Measurements from ENCODE around the gene ABCG2. TPM values are rescaled to one million over a fixed set of nuclear protein-coding genes. Genes with fewer than 3 reads are reported as not detected.

ABCG2 gene
- total RNA-seq, 2 experiments from 2014 or later = 0.75 to 0.81 TPM

DNA sequence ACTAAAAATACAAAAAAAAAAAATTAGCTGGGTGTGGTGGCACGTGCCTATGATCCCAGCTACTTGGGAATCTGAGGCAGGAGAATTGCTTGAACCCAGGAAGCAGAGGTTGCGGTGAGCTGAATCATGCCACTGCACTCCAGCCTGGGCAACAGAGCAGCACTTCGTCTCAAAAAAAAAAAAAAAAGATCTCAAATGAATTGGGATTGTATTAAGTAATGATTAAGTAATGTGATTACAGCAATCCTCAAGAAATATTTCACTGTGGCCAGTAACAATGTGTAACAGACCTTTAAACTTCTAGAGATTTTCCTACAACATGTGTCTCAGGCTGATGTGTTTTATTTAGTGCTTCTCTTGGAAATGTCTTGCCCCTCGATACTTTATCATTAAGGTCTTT lies 104.2 kb downstream of the ABCG2 start:
- POLR2A ChIA-PET = no interaction called here
- Mint-ChIP-seq H3K4me3 (no peak overlapping the region), H3K36me3 (peaks cover 3% of the 10 kb centered on the region), H3K4me1 (ENCODE audit: low read depth) (no peaks in the 10 kb centered on the region), H3K27me3 (no peaks in the 10 kb centered on the region), H3K27ac (no peak overlapping the region), H3K9me3 (no peaks in the 10 kb centered on the region)
- intact Hi-C loops (cut with micrococcal nuclease) = no loop called here
- no peak for DNase-seq
- CTCF ChIA-PET = interaction anchor here (0.6 to 1.6 kb wide), 3 partner anchors 157 to 348 kb away, joined by 3 to 7 read pairs (median 4); no protein-coding TSS in a partner anchor

- DNase-seq = no peak
- ChIA-PET CTCF (interaction anchor here (1.0 kb wide), 1 partner anchor 12 kb away, joined by 3 read pairs; no protein-coding TSS in a partner anchor), POLR2A (no interaction called here)
- no peak overlapping the region for H3K27ac Mint-ChIP-seq
- H3K27me3 Mint-ChIP-seq = no peaks in the 10 kb centered on the region
- H3K9me3 Mint-ChIP-seq = no peaks in the 10 kb centered on the region
- peaks cover 12% of the 10 kb centered on the region for H3K36me3 Mint-ChIP-seq
- H3K4me1 Mint-ChIP-seq (ENCODE audit: low read depth) = no peaks in the 10 kb centered on the region
- H3K4me3 Mint-ChIP-seq = no peak overlapping the region
- intact Hi-C loops (cut with micrococcal nuclease) = no loop called here
Observed at GRCh38 chr4:88045021-88045420, 113.4 kb downstream of the ABCG2 start.

GRCh38 chr4:88043586-88044340 lies 114.7 kb downstream of the ABCG2 start:
- no peak for DNase-seq
- Mint-ChIP-seq H3K36me3 (peaks cover 13% of the 10 kb centered on the region), H3K4me3 (no peak overlapping the region), H3K27me3 (no peaks in the 10 kb centered on the region), H3K9me3 (no peaks in the 10 kb centered on the region), H3K4me1 (ENCODE audit: low read depth) (no peaks in the 10 kb centered on the region), H3K27ac (no peak overlapping the region)
- intact Hi-C loops (cut with micrococcal nuclease) = no loop called here
- ChIA-PET POLR2A (no interaction called here), CTCF (interaction anchor here (0.7 to 1.8 kb wide), 3 partner anchors 11 to 70 kb away, joined by 3 to 5 read pairs (median 3); no protein-coding TSS in a partner anchor)

- H3K9me3 Mint-ChIP-seq = no peaks in the 10 kb centered on the region
Observed at GRCh38 chr4:88043001-88043400, 115.4 kb downstream of the ABCG2 start.

DNA sequence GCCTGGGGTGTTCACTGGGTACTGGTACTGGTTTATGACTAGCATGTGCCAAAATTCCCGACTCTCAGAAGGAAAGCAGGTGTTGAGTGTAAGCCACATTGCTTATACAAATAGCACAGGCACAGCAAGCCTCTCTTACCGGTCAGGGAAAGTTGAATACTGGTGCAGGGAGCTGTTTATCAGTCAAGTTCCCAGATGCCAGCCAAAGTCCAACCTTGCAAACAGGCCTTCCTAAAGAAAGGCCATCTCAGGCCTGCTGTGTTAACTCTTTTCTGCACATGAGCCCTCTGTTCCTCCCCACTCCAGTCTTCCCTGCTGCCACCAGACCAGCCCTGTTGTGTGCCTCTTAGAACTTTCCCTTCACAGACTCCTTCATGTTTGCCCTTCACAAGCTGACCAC lies 116.8 kb downstream of the ABCG2 start:
- intact Hi-C loops (cut with micrococcal nuclease) = no loop called here
- no peaks in the 10 kb centered on the region for H3K9me3 Mint-ChIP-seq
- H3K4me1 Mint-ChIP-seq (ENCODE audit: low read depth) = no peaks in the 10 kb centered on the region
- DNase-seq = no peak
- POLR2A ChIA-PET = no interaction called here
- no peaks in the 10 kb centered on the region for H3K27me3 Mint-ChIP-seq
- H3K27ac Mint-ChIP-seq = no peak overlapping the region
- H3K36me3 Mint-ChIP-seq = peaks cover 13% of the 10 kb centered on the region
- no peak overlapping the region for H3K4me3 Mint-ChIP-seq
- CTCF ChIA-PET = no interaction called here

More at GRCh38 chr4:88043001-88043400, 115.4 kb downstream of the ABCG2 start:
- no peak overlapping the region for H3K4me3 Mint-ChIP-seq
- ChIA-PET POLR2A (no interaction called here), CTCF (interaction anchor here (0.7 to 1.8 kb wide), 2 partner anchors 10 to 69 kb away, joined by 3 to 5 read pairs; no protein-coding TSS in a partner anchor)
- intact Hi-C loops (cut with micrococcal nuclease) = no loop called here
- no peaks in the 10 kb centered on the region for H3K4me1 Mint-ChIP-seq (ENCODE audit: low read depth)
- H3K36me3 Mint-ChIP-seq = peaks cover 17% of the 10 kb centered on the region
- no peaks in the 10 kb centered on the region for H3K27me3 Mint-ChIP-seq
- no peak for DNase-seq
- H3K27ac Mint-ChIP-seq = no peak overlapping the region

GRCh38 chr4:88040707-88041106 lies 117.7 kb downstream of the ABCG2 start:
- H3K4me3 Mint-ChIP-seq = no peak overlapping the region
- DNase-seq = no peak
- no peaks in the 10 kb centered on the region for H3K27me3 Mint-ChIP-seq
- no peaks in the 10 kb centered on the region for H3K9me3 Mint-ChIP-seq
- intact Hi-C loops (cut with micrococcal nuclease) = no loop called here
- ChIA-PET POLR2A (interaction anchor here (0.6 kb wide), 1 partner anchor 128 kb away, joined by 6 read pairs; no protein-coding TSS in a partner anchor), CTCF (interaction anchor here (0.6 kb wide), 1 partner anchor 7 kb away, joined by 3 read pairs; no protein-coding TSS in a partner anchor)
- peaks cover 8% of the 10 kb centered on the region for H3K36me3 Mint-ChIP-seq
- H3K27ac Mint-ChIP-seq = no peak overlapping the region
- no peaks in the 10 kb centered on the region for H3K4me1 Mint-ChIP-seq (ENCODE audit: low read depth)

Other genes starting within 250 kb of the ABCG2 start
- under 1 TPM in 1 of 2 experiments, not detected in 1; 0.45 TPM for gene SPP1, start 182.9 kb downstream of the ABCG2 start, total RNA-seq
- 1 to 10 TPM; 4.0 to 4.2 TPM for gene PKD2, start 151.0 kb downstream of the ABCG2 start, total RNA-seq
- 10 to 100 TPM; 63.7 to 65.5 TPM for gene PPM1K, start 125.9 kb upstream of the ABCG2 start, total RNA-seq
- gene HERC6, start 220.2 kb upstream of the ABCG2 start, total RNA-seq = 10 to 100 TPM; 12.4 to 12.5 TPM